DMS114 treated with DMSO at 0.1 percent for 48 hours (cell line): ENCODE measurements around the gene PCNX2.

ENCODE experiments used
- DNase-seq: peaks from one replicate; lab custom pipeline; 2025; ENCODE audit not compliant: unreplicated experiment; lab: John Stamatoyannopoulos, UW

PCNX2 gene

DNA sequence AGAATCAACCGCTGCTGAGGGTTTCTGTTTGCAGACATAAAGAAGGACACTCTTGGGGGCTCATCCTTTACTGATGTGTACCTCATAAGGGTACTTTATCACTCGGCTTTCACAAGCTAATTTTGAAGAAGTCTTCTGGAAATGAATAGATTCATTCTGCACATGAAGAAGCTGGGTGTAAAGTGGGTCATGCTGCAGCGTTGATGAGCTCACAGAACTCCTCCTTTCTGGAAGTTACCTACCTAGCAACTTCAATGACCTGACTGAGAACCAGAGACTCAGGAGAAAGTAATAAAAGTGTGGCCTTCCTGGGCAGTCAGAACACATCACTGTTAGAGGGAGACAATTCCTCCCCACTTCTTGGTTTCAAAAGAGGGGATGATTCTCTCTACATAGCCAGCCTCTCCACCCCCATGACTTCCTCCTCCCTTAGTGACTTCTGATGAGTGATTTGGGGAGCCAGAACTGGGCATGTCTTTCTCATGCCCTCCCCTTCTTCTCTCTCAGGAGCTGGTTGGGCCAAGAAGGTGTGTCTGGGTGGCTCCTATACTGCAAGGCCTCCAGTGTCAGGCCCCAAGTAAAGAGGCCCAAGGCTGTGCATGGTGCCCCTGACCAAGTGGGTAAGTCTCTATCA lies 27.0 kb downstream of the PCNX2 start:
- no peak for DNase-seq

- DNase-seq = no peak
Observed at GRCh38 chr1:233261695-233262094, 33.8 kb downstream of the PCNX2 start.

- DNase-seq = no peak
Observed at GRCh38 chr1:233261206-233261605, 34.3 kb downstream of the PCNX2 start.

DNA sequence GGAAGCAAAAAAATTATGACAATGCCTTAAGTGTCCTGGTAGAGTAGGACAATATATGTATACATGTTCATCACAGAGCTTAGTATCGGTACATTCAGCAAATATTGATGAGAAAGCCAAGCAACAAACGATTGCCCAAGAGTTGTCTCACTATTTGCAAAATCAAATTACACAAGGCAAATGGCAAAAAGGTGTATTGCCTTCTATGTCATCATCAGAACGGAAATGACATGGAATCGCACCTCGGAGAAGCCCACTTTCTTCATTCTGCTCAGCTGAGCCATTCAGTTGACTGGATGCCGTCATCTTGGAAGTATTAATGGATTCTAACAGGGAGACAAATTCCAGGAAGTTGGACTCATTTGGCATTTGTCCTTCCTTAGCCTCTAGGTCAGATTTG lies 37.7 kb downstream of the PCNX2 start:
- DNase-seq = no peak

GRCh38 chr1:233256789-233257188 lies 38.7 kb downstream of the PCNX2 start:
- no peak for DNase-seq

DNA sequence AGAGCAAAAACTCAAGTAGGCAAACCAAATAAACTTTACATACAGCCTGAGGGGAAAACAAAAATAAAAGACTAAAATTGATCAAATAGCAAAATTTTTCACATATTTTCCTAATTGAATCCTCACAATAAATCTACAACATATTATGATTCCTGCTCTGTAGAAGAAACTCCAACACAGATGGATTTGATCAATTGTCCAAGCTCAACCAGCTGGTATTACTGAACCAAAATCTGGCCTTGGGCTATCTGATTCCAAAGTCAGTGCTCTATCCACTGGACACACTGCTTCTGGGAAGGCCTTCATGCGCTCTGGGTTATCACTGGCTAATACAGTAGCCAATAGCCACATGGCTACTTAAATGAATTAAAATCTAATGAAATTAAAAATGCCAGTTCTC lies 39.3 kb downstream of the PCNX2 start:
- no peak for DNase-seq

DNA sequence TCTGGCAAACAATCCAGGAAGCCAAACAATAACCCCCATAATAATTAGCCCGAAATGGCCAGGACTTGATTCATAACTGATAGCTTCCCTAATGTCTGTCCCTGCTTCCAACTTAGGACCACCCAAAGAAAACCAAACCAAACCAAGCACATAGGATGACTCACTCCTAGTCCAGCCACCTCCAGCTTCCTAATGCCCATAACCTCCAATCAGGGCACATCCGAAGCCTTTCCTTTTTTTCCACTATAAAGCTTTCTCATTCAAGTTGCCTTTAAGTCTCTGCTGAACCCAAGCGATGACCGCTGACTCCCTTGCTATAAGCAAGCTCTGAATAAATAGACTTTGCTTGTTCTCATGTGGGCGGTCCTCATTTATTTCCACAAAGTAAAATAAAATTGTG lies 40.4 kb downstream of the PCNX2 start:
- no peak for DNase-seq

DNA sequence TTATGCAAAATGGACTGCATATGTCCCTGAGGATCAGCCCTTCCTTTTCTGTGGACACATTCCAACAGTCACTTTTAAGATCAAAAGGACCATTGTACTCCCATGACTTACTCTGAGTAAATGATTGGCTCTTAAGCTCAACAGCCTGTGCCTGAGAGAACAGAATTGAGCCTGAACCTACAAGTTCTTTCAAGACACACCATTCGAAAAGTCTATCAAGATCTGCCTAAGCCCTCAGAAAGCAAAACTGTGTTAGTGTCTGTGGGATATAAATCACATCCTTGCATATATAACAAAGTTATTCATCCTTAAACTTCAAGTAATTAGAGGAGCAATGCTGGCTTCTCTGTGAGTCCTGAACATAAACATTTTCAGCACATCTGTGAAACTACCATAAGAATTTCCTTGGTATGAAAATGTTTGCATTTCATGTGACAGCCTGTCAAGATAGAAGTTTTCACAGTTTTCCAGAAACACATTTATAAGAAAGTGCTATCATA lies 41.6 kb downstream of the PCNX2 start:
- no peak for DNase-seq

DNA sequence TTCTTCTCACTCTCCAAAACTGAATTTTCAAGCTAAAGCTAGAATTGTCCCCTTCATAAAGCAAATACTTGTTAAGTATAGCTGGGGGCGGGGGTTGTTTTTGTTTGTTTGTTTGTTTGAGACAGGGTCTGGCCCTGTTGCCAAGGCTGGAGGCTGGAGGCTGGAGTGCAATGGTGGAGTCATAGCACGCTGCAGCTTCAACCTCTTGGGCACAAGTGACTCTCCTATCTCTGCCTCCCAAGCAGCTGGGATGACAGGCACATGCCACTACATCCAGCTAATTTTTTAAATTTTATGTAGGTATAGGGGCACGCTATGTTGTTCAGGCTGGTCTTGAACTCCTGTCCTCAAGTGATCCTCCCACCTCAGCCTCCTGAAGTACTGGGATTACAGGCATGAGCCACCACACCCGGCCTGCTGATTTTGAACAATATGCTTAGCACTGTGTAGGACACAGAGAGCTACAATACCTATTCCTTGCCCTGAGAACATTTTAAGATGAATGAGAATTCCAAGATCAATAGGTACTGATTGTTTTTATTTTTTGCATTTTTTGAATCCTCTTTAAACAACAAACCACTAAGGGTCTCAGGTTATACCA lies 42.2 kb downstream of the PCNX2 start:
- DNase-seq = no peak

DNA sequence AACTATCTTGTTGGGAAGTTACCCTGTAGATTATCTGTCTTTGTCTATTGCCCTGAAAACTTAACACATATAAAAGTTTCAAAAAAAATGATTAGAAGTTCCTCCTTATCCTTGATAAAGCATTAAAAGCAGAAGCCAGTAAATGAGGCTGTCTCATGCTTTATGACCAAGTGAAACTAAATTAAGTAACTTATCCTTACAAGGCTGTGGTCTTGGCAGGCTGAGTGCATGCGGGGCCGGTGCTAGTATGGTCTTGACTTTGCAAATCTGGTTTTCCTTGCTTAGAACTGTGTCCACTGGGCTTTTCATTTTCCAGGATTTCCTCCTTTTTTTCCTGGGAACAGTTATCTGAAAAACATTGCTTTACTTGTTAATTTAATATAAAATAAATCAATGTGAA lies 43.1 kb downstream of the PCNX2 start:
- DNase-seq = no peak

DNA sequence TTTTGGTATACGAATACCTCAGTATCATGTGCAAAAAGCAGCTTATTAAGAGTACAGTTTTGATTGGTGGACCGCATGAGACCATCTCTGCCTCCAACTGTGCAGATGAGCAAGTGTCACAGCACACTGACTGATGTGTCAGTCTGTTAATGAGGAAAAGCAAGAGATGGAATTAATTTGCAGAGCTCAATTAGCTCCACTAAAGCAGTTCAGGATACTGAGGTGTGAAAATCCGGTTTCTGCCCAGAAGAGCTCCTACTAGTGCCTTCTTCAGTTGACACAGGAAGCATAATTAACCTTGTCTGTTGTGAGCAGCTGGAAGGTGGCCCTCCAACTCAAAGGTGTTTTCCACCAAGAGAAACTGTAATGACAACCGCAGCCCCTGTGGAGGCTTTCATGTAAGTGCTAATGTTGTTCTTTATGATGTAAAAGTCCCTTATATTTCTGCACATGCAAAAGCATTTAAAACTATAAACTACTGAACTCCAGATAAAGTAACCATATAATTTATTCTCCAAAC lies 44.3 kb downstream of the PCNX2 start:
- DNase-seq = no peak

DNA sequence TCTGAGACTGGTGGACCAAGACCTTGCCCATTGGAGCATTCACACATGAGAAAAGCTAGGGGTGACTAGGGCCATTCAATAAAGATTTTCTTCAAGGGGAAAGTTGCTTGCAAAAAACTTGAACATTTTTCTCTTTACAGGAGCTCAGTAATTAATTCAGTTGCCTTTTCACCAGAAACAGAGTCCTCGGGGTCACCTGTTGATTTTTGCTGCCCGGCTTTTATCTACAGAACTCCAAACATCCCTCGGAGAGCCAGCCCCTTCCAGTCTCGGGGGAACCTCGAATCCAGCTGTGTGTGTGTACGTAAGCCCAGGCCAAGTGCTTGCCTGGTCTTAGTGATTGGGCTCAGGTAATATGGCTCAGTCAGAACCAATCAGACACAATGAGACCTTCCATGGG lies 47.5 kb downstream of the PCNX2 start:
- DNase-seq = no peak

- DNase-seq = no peak
Observed at GRCh38 chr1:233246965-233247364, 48.6 kb downstream of the PCNX2 start.

DNA sequence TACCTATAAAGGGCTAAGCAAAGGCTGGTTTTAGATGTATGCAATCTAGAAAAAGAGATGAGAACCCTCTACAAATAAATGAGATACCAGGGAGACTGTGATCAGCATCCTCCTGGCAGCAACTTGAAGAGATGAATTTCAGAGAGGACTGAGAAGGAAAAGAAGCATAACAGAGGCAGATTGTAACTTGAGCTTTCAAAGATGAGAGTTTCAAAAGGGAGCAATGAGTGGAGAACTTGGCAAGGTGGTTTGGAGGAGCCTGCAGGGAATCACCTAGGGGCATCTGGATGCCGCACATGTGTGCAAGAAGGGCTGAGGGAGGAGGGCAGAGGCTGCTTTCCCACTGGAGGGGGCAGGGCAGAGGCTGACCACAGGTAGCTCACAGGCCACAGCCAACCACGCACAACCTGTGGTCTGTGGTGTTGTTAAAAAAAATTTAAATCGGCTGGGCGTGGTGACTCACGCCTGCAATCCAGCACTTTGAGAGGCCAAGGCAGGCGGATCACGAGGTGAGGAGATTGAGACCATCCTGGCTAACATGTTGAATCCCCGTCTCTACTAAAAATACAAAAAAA lies 50.2 kb downstream of the PCNX2 start:
- no peak for DNase-seq

DNA sequence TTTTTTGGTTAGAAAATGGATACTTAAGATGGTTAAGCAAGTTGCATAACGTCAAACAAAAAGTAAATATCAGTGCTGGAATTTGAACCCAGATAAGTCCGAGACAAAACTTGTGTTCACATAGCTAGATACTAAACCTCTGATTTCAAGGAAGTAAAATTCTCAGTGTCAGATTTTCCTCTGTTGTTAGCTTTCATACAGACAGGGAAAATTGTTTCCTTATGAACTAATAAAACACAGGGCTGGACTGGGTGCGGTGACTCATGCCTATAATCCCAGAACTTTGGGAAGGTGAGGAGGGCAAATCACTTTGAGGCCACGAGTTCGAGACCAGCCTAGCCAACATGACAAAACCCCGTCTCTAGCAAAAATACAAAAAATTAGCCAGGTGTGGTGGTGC lies 51.3 kb downstream of the PCNX2 start:
- no peak for DNase-seq

DNA sequence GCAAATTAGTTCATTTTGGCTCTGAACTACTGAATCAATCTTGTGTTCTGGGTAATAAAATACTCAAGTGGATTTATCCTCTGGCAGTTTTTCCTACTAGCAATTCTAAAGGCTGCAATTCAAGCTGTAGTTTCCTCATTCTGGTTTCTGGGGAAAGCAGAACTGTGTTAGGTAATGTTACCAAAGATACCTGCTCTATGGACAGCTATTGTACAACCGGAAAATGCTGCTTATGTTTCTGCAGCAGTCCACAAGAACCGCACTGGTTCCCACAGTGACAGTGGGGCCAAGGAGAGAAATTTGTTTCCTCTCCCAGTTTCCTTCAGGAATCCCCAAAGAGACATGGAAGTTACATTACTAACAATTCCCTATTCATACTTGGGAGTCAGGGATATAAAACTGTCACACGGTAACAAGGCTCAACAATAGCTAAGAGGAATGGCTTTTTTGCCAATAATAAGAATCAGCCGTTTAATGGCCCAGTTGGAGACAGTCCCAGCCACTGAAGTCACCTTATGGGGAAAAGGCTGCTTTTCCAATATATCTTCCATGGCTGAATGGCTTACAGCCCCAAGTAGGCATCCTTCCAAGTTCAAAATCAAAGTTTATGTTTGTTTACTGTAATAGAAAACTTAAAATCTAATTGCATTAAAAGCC lies 52.6 kb downstream of the PCNX2 start:
- DNase-seq = no peak

GRCh38 chr1:233241759-233242158 lies 53.8 kb downstream of the PCNX2 start:
- no peak for DNase-seq

- peak; percentile 18 for DNase-seq
Observed at GRCh38 chr1:233240829-233241682, 54.5 kb downstream of the PCNX2 start.

DNA sequence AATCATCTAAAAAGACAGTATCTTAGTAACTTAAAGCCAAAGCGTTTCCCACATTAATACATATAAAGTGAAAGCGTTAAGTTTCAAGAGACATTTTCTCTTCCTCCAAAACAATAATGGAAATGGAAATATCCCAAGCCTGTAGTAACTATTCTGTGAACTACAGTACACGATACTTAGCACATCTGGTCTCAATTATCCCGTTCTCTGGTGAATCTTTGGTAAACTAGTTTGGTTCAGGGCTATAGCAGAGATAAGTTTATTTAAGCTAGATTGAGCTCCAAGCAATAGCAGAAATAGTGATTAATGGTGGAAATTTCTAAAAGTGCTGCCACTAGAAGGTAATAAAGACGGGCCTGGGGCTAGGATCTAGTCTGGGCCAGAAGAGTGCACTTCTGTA lies 55.2 kb downstream of the PCNX2 start:
- DNase-seq = no peak

DNA sequence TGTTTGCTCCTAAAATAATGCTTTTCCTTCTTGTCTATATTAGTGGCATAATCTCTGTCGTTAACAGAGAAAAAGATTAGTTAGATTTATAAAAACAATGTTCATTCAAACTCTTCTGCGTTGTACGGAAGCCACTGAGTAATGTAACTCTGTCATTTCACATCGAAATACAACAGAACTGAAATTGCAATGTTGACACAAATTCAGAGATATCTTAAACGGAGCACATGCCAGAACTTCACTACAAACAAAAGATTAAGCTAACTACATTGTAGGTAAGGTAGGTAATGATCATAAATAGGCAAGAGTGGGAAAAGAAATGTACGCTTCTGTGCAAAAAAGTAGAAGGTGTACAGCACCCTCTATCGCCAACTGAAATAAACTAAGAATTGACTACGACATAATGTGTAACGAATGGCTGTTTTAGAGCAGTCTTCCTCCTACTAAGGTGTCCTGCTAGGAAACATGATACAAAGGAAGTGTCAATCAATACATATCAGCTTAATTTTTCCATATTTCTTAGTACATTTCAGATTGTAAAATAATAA lies 56.6 kb downstream of the PCNX2 start:
- DNase-seq = peak; percentile 6

- DNase-seq = no peak
Observed at GRCh38 chr1:233237647-233238046, 57.9 kb downstream of the PCNX2 start.
